HG03196 (cell line): Measurements from ENCODE around the gene UGT2A1.

Source experiments
- ATAC-seq: cut with Tn5 transposase; IDR thresholded peaks from one replicate; pipeline ENCODE4 v1.9.1; 2021; ENCODE audit not compliant: unreplicated experiment

Gene UGT2A1

DNA sequence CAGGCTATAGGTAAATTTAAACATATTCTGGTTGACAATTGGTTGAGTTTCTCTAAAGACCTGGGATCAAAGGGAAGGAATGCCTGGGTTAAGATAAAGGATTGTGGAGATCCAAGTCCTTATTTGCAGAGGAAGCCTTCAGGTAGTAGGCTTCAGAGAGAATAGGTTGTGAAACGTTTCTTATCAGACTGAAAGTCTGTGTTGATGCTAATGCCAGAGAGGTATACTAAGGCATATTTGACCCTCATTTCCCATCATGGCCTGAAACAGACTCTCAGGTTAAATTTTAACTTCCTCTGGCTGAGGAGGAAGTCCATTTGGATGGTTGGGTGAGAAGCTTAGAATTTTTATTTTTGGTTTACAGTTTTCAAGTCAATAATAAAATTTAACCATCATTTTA lies 61.7 kb downstream of the UGT2A1 start:
- ATAC-seq: no peak

DNA sequence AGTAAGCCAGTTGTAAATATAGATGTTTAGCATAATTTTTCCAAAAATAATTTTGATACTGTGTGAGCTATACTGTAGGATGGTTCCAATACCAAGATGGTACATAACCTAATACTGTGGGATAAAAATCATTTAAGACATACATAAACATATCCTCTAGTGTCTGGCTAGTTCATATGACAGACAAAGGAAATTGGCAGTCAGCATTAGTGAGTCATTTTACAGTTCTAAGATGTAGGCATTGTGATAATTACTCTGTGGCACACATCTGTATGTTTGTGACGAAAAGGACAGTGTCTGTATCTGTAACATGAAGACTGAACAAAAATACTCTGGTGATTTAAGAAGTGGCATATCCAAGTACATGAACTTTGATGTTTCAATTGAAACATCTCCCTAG lies 63.2 kb downstream of the UGT2A1 start:
- ATAC-seq: no peak

DNA sequence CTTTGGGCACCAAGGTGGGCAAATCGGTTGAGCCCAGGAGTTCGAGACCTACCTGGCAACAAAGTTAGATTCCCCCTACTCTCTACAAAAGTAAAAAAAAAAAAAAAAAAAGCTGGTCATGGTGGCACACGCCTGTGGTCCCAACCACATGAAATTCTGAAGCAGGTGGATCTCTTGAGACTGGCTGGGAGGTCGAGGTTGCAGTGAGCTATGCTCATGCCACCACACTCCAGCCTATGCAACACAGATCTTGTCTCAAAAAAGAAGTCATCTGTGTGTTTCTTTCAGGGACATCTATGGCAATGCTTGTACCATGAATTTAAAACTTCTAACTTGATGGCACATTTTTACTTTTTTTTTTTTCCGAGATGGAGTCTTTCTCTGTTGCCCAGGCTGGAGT lies 68.9 kb downstream of the UGT2A1 start:
- no peak for ATAC-seq

DNA sequence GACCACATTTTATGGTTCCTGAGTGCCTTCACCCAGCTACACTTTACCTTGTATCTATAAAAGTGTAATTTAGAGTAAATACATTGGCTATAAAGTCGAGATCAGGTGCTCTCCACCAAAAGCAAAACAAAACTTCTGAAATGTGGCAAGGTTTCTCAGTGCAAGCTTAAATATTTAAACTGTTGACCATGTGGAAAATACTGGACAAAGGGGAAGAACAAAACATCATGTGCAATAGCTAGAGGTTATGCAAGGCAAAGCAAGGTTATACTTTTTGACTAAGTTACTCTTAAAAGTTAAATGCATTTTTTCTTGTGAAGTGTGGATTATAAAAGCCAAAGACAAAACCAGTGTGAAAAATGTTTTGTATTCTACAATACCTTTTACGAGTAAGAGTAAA lies 69.5 kb downstream of the UGT2A1 start:
- ATAC-seq: no peak

DNA sequence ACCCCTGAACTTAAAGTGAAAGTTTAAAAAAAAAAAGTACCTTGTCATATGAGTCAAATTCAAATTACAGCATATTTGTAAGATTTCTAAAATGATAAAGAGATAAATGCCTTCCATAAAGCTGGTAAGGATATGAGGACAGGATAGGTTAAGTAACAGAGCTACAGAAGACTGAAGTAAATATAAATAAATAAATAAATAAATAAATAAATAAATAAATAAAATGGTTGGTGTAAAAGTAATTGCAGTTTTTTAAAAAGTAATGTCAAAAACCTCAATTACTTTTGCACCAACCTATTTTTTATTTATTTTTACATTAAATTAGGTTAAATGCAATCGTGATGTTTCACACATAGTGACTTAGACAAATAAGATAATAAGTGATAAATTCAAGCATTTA lies 75.8 kb downstream of the UGT2A1 start:
- ATAC-seq: no peak

DNA sequence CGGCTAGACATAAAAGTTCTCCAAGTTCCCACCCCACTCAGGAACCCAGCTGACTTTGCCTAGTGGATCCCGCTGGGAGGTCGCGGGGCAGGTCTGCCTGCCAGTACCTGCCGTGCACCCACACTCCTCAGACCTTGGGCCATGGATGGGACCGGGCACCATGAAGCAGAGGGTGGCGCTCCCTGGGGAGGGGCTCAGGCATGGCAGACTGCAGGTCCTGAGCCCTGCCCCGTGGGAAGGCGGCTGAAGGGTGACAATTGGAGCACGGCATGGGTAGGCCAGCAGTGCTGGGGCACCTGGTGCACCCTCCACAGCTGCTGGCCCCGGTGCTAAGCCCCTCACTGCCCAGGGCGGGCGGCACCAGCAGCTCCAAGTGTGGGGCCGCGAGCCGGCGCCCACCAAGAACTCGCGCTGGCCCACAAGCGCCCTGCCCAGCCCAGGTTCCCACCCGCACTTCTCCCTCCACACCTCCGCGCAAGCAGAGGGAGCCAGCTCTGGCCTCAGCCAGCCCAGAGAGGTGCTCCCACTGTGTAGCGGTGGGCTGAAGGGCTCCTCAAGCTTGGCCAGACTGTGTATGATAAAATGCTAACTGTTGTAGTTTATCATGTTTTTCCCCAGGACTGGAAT lies 76.7 kb downstream of the UGT2A1 start:
- ATAC-seq: no peak

DNA sequence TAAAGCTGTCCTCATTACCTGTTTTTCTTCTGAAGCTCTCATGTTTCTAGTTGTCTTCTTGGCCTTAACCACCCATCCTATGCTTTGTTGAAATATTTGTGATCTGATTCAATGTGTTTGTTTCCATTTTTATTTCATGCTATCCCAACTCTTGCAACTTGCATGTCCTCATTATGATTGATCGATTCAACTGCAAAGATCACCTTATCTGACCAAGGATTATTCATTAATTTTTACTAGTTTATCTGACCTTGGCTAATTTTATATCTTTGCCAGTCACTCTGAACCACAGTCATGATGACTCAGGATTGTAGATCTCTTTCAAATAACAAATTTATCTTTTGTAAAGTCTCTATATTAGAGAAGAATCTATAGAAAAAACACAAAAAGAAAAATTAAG lies 84.3 kb downstream of the UGT2A1 start:
- no peak for ATAC-seq

DNA sequence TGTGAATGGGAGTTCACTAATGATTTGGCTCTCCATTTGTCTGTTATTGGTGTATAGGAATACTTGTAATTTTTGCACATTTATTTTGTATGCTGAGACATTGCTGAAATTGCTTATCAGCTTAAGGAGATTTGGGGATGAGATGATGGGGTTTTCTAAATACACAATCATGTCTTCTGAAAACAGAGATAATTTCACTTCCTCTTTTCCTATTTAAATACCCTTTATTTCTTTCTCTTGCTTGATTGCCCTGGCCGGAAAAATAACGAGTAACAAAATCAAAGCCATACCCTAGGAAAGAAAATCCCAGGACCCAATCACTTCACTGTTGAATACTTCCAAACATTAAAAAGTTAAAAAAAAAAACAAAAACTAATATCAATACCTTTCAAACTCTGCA lies 89.6 kb downstream of the UGT2A1 start:
- ATAC-seq: no peak

DNA sequence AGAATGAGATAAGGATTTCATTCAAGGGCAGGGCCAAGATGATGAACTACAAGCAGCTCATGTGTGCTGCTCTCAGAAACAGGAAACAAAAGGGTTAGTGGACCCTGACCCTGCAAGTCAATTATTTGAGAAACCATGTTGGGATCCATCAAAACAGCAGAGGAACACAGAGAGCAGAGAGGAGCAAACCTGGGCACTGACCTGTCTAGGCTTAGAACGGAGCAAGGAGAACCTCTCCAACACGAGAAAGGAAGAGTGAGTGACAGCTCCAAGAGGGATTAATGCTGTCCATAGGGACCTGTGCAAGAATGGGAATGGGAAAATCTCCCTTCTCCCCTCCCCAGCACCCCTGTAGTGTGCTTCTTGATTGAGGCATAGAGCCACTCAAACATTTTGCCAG lies 103.4 kb downstream of the UGT2A1 start:
- no peak for ATAC-seq

DNA sequence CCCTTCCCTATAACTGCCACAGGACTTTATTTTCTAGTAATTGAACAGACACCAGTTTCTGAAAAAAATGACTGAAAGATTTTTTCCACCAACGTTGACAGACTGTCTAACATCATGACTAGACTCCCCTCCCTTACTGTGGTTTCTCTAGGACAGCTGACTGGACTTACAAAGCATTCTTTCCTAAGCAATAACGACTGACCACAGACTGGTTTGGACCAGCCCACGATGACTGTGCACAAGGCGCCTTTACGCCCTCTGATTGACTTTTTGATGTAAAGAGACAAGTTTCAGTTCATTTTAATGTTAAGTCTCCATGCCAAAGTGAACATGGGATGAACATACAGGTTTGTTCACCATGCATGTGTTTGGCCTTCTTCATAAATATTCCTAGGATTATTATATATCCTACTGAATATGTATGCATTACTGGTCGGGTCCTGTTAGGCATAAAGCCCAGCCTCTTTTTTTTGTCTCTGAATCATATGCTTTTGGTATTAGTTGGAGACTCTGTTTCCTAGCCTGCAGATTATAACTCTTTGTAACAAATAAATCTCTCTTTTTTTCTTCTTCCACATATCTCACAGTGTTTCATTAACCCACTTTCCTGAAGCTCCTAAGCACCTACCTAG lies 106.8 kb downstream of the UGT2A1 start:
- no peak for ATAC-seq
